ENCODE data around the gene CTSW. TPM values are rescaled to one million over a fixed set of nuclear protein-coding genes. Genes with fewer than 3 reads are reported as not detected.

CTSW gene
- total RNA-seq, 4 donors from 2014 or later = 0.62 to 3.6 TPM; not detected in 2

DNA sequence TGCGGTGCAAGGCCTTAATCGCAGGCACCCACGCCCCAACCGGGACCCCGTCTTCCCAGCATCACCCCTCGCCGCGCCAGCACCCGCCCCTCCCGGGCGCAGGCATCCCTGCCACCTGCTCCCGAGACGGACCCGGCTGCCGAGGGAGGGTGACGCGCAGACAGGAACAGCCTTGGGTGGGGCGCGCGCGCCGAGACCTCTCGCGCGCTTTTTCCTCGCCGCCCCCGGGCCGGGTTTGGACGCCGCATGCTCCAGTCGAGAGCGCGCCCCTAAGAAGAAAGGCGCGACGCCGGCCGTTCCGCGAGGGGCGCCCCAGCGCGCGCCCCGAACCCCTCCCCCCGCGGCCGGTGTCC lies 22.2 kb upstream of the CTSW start:
- TF ChIP-seq POLR2A (IDR thresholded peaks at IDR 0.05) = no peak
- TF ChIP-seq CTCF (IDR thresholded peaks at IDR 0.05) = no peak
- Histone ChIP-seq H3K4me3 (peak overlapping the region; percentile 92 to 99), H3K27me3 (no peaks in the 10 kb centered on the region), H3K9me3 (no peaks in the 10 kb centered on the region), H3K27ac (peak overlapping the region; percentile 96 to 98), H3K36me3 (no peaks in the 10 kb centered on the region), H3K4me1 (peaks cover 7 to 13% of the 10 kb centered on the region in 2 donors)
- intact Hi-C loops (cut with DNase I; ENCODE audit: low total_unique reads) = no loop called here
- DNase-seq = peak; percentile 59 to 66

- H3K4me3 ChIP-seq = peak within 1 kb of the TSS; percentile 92 to 99
- intact Hi-C loops (cut with DNase I; ENCODE audit: low total_unique reads) = no loop called here
- H3K27ac ChIP-seq = peak within 1 kb of the TSS; percentile 98 to 99
- no peaks in the 10 kb centered on the region for H3K9me3 ChIP-seq
- peaks cover 7 to 13% of the 10 kb centered on the region in 2 donors for H3K4me1 ChIP-seq
- DNase-seq = peak; percentile 98
- no peaks in the 10 kb centered on the region for H3K36me3 ChIP-seq
- TF ChIP-seq POLR2A (IDR thresholded peaks at IDR 0.05) (peak; percentile 89 to 98), CTCF (IDR thresholded peaks at IDR 0.05) (peak in 2 of 4 experiments; percentile 16 to 25)
- no peaks in the 10 kb centered on the region for H3K27me3 ChIP-seq
Observed at GRCh38 chr11:65857853-65858680, 21.6 kb upstream of the CTSW start, which contains the start of gene CFL1. TSS of gene CFL1 (minus strand) at chr11:65858180. CDS start at chr11:65858099, 81 bp downstream.

DNA sequence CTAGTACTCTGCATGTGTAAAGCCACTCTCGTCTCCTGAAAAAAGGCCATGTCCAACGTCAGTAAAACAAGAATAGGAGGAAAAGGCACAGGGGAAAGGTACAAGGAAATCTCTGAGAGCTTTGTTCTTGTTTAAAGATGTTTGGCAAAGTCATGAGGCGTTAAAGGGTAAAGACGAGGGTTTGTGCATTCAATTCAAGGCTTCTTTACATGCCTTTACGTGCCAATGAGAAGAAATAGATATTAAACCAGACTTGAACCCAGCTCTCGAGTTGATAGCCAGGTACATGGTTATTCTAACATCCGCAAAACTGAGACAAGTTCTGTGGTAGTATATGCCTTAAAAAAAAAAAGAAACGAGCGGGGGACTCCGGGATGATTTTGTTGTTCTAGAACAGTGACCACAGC lies 21.0 kb upstream of the CTSW start:
- H3K27ac ChIP-seq = peak overlapping the region; percentile 98 to 99
- peaks cover 7 to 13% of the 10 kb centered on the region in 2 donors for H3K4me1 ChIP-seq
- no peak for TF ChIP-seq POLR2A (IDR thresholded peaks at IDR 0.05)
- no peaks in the 10 kb centered on the region for H3K36me3 ChIP-seq
- peak overlapping the region; percentile 92 to 99 for H3K4me3 ChIP-seq
- no peaks in the 10 kb centered on the region for H3K9me3 ChIP-seq
- intact Hi-C loops (cut with DNase I; ENCODE audit: low total_unique reads) = no loop called here
- no peak for DNase-seq
- no peaks in the 10 kb centered on the region for H3K27me3 ChIP-seq

DNA sequence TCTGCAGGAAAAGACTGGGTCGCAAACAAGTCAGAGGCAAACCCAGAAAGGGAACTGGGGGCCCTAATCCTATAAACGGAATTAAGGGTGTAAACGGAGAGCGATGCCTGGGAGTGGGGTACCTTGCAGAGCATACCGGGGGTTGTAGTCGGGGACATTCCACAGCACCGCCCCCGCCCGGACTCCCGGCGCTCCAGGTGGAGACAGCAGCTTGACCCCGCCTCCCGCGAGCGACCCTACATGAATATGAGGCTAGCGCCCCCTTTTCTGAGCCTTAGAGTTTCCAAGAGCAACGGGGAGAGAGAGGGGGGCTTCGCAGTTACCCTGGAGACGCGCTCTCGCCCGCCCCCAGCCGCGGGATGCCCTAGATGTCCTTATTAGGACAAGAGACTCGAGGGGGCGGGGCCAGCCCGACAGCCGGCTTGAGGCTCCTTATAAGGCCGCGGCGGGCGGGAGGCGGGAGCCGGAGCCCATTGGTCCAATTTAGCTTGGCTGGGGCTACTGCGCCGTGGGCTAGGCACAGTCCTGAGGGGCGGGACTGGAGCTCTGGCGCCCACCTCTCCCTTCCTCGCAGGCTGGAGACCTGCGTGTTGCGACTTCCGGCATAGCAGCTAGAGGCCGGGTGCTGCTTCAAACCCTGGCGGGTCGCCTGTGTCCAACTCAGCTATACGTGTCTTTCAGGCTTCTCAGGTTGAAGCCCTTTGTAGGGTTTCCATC lies 20.4 kb upstream of the CTSW start:
- Histone ChIP-seq H3K27me3 (no peaks in the 10 kb centered on the region), H3K4me3 (peak overlapping the region; percentile 92 to 99), H3K4me1 (peaks cover 7 to 13% of the 10 kb centered on the region in 2 donors), H3K27ac (peak overlapping the region; percentile 98 to 99), H3K36me3 (no peaks in the 10 kb centered on the region), H3K9me3 (no peaks in the 10 kb centered on the region)
- DNase-seq = peak; percentile 99 to 100
- intact Hi-C loops (cut with DNase I; ENCODE audit: low total_unique reads) = no loop called here
- peak; percentile 95 to 99 for TF ChIP-seq POLR2A (IDR thresholded peaks at IDR 0.05)
- peak in 2 of 4 experiments; percentile 19 to 24 for TF ChIP-seq CTCF (IDR thresholded peaks at IDR 0.05)

DNA sequence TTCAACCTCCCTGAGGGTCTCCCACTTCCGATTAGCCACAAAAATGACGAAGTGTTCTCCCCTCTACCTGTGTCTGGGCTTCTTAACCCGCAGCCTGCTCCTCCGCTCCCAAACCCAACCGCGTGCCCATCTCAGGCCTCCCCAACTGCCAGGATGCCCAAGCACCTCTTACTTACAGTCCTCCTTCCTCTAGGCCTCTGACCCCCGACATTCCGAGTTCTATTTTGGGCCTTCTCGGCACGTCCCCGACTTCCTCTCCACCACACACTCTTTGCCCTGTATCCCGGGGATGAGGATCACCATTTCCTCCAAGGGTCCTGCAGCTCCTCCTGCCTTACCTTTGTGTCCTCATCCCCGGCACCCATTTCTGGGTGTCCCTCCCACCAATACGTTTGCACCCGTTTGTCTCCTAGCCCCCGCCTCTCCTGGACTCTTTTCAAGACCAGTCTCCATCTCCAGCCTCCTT lies 19.8 kb upstream of the CTSW start:
- no peaks in the 10 kb centered on the region for H3K9me3 ChIP-seq
- H3K4me3 ChIP-seq = peak overlapping the region; percentile 92 to 99
- no peak for DNase-seq
- H3K36me3 ChIP-seq = no peaks in the 10 kb centered on the region
- H3K4me1 ChIP-seq = peaks cover 7 to 13% of the 10 kb centered on the region in 2 donors
- H3K27ac ChIP-seq = peak overlapping the region; percentile 98 to 99
- no peak for TF ChIP-seq CTCF (IDR thresholded peaks at IDR 0.05)
- TF ChIP-seq POLR2A (IDR thresholded peaks at IDR 0.05) = no peak
- intact Hi-C loops (cut with DNase I; ENCODE audit: low total_unique reads) = no loop called here
- no peaks in the 10 kb centered on the region for H3K27me3 ChIP-seq
